ENCODE data around the gene SLC12A9.

The SLC12A9 gene

GRCh38 chr7:100878685-100879084 is 26.2 kb downstream of the SLC12A9 start:
- no peak overlapping the region for H3K9ac ChIP-seq (ENCODE audit: low read depth, low read length)
- H3K4me1 ChIP-seq (ENCODE audit: insufficient read depth, low read length), result peaks cover 7% of the 10 kb centered on the region; the same call in 1 of the 2 replicates
- no peaks in the 10 kb centered on the region for H3K9me3 ChIP-seq (ENCODE audit: control insufficient read depth, insufficient read depth, low read length)
- H3K36me3 ChIP-seq (ENCODE audit: insufficient read depth, low read length), result peaks cover 19% of the 10 kb centered on the region

GRCh38 chr7:100879685-100880261 is 27.3 kb downstream of the SLC12A9 start:
- H3K36me3 ChIP-seq (ENCODE audit: insufficient read depth, low read length), result peaks cover 26% of the 10 kb centered on the region

GRCh38 chr7:100880645-100881044 is 28.1 kb downstream of the SLC12A9 start:
- peaks cover 7% of the 10 kb centered on the region; the same call in 1 of the 2 replicates for H3K4me1 ChIP-seq (ENCODE audit: insufficient read depth, low read length)
- H3K36me3 ChIP-seq (ENCODE audit: insufficient read depth, low read length), result peaks cover 26% of the 10 kb centered on the region
- H3K9ac ChIP-seq (ENCODE audit: low read depth, low read length), result no peak overlapping the region
- H3K9me3 ChIP-seq (ENCODE audit: control insufficient read depth, insufficient read depth, low read length), result no peaks in the 10 kb centered on the region

More at GRCh38 chr7:100879685-100880261, 27.3 kb downstream of the SLC12A9 start:
- Histone ChIP-seq H3K4me1 (ENCODE audit: insufficient read depth, low read length) (peaks cover 7% of the 10 kb centered on the region; the same call in 1 of the 2 replicates), H3K9ac (ENCODE audit: low read depth, low read length) (no peak overlapping the region), H3K9me3 (ENCODE audit: control insufficient read depth, insufficient read depth, low read length) (no peaks in the 10 kb centered on the region)

- Histone ChIP-seq H3K36me3 (ENCODE audit: insufficient read depth, low read length) (peaks cover 28% of the 10 kb centered on the region), H3K4me1 (ENCODE audit: insufficient read depth, low read length) (peaks cover 7% of the 10 kb centered on the region; the same call in 1 of the 2 replicates), H3K9ac (ENCODE audit: low read depth, low read length) (no peak overlapping the region), H3K9me3 (ENCODE audit: control insufficient read depth, insufficient read depth, low read length) (no peaks in the 10 kb centered on the region)
Observed at GRCh38 chr7:100881136-100881535, 28.6 kb downstream of the SLC12A9 start.

GRCh38 chr7:100882201-100882600 is 29.7 kb downstream of the SLC12A9 start:
- peaks cover 27% of the 10 kb centered on the region for H3K36me3 ChIP-seq (ENCODE audit: insufficient read depth, low read length)
- no peaks in the 10 kb centered on the region for H3K9me3 ChIP-seq (ENCODE audit: control insufficient read depth, insufficient read depth, low read length)
- H3K9ac ChIP-seq (ENCODE audit: low read depth, low read length), result no peak overlapping the region
- H3K4me1 ChIP-seq (ENCODE audit: insufficient read depth, low read length), result 0 out of 2 replicates have a peak, but pooled peaks cover under 1% of the 10 kb centered on the region

- 0 out of 2 replicates have a peak, but pooled peaks cover 5% of the 10 kb centered on the region for H3K4me1 ChIP-seq (ENCODE audit: insufficient read depth, low read length)
- H3K9ac ChIP-seq (ENCODE audit: low read depth, low read length), result no peak overlapping the region
- peaks cover 32% of the 10 kb centered on the region for H3K36me3 ChIP-seq (ENCODE audit: insufficient read depth, low read length)
- H3K9me3 ChIP-seq (ENCODE audit: control insufficient read depth, insufficient read depth, low read length), result no peaks in the 10 kb centered on the region
Observed at GRCh38 chr7:100882785-100883526, 30.4 kb downstream of the SLC12A9 start.

- peaks cover 33% of the 10 kb centered on the region for H3K36me3 ChIP-seq (ENCODE audit: insufficient read depth, low read length)
- no peak overlapping the region for H3K9ac ChIP-seq (ENCODE audit: low read depth, low read length)
- no peaks in the 10 kb centered on the region for H3K9me3 ChIP-seq (ENCODE audit: control insufficient read depth, insufficient read depth, low read length)
- 0 out of 2 replicates have a peak, but pooled peaks cover 5% of the 10 kb centered on the region for H3K4me1 ChIP-seq (ENCODE audit: insufficient read depth, low read length)
Observed at GRCh38 chr7:100884736-100885439, 32.4 kb downstream of the SLC12A9 start.

- no peaks in the 10 kb centered on the region for H3K9me3 ChIP-seq (ENCODE audit: control insufficient read depth, insufficient read depth, low read length)
- H3K36me3 ChIP-seq (ENCODE audit: insufficient read depth, low read length), result peaks cover 33% of the 10 kb centered on the region
- no peak overlapping the region for H3K9ac ChIP-seq (ENCODE audit: low read depth, low read length)
- 0 out of 2 replicates have a peak, but pooled peaks cover 5% of the 10 kb centered on the region for H3K4me1 ChIP-seq (ENCODE audit: insufficient read depth, low read length)
Observed at GRCh38 chr7:100885440-100886141, 33.1 kb downstream of the SLC12A9 start.

GRCh38 chr7:100886142-100886935 is 33.8 kb downstream of the SLC12A9 start:
- Histone ChIP-seq H3K9me3 (ENCODE audit: control insufficient read depth, insufficient read depth, low read length) (no peaks in the 10 kb centered on the region), H3K4me1 (ENCODE audit: insufficient read depth, low read length) (0 out of 2 replicates have a peak, but pooled peaks cover 5% of the 10 kb centered on the region), H3K9ac (ENCODE audit: low read depth, low read length) (no peak overlapping the region), H3K36me3 (ENCODE audit: insufficient read depth, low read length) (peaks cover 33% of the 10 kb centered on the region)

- peaks cover 5% of the 10 kb centered on the region; the same call in 1 of the 2 replicates for H3K4me1 ChIP-seq (ENCODE audit: insufficient read depth, low read length)
- no peak overlapping the region for H3K9ac ChIP-seq (ENCODE audit: low read depth, low read length)
- H3K9me3 ChIP-seq (ENCODE audit: control insufficient read depth, insufficient read depth, low read length), result no peaks in the 10 kb centered on the region
- peaks cover 27% of the 10 kb centered on the region for H3K36me3 ChIP-seq (ENCODE audit: insufficient read depth, low read length)
Observed at GRCh38 chr7:100886936-100887515, 34.5 kb downstream of the SLC12A9 start.

GRCh38 chr7:100887516-100888290 is 35.2 kb downstream of the SLC12A9 start:
- H3K9ac ChIP-seq (ENCODE audit: low read depth, low read length), result no peak overlapping the region; the same call in 1 of the 2 replicates

GRCh38 chr7:100888291-100888987 is 35.9 kb downstream of the SLC12A9 start:
- Histone ChIP-seq H3K36me3 (ENCODE audit: insufficient read depth, low read length) (peaks cover 26% of the 10 kb centered on the region), H3K9me3 (ENCODE audit: control insufficient read depth, insufficient read depth, low read length) (no peaks in the 10 kb centered on the region), H3K4me1 (ENCODE audit: insufficient read depth, low read length) (peaks cover 5% of the 10 kb centered on the region; the same call in 1 of the 2 replicates), H3K9ac (ENCODE audit: low read depth, low read length) (peak overlapping the region; percentile 84)

More at GRCh38 chr7:100887516-100888290, 35.2 kb downstream of the SLC12A9 start:
- Histone ChIP-seq H3K36me3 (ENCODE audit: insufficient read depth, low read length) (peaks cover 26% of the 10 kb centered on the region), H3K9me3 (ENCODE audit: control insufficient read depth, insufficient read depth, low read length) (no peaks in the 10 kb centered on the region), H3K4me1 (ENCODE audit: insufficient read depth, low read length) (peaks cover 5% of the 10 kb centered on the region; the same call in 1 of the 2 replicates)
